Measurements from ENCODE around the gene RPL36AL. TPM values are rescaled to one million over a fixed set of nuclear protein-coding genes. Genes with fewer than 3 reads are reported as not detected.
"Not testable (repeated sequence)": the region's sequence is repeated elsewhere in the genome, so short reads cannot be mapped to it uniquely, and the experiment has no call there.

RPL36AL gene
- total RNA-seq, 2 experiments from 2014 or later = 257 to 306 TPM

GRCh38 chr14:49621114-49621881 lies 872 bp upstream of the RPL36AL start:
- Histone ChIP-seq H3K9me3 (ENCODE audit: low read length) (no peaks in the 10 kb centered on the region), H3K9me2 (ENCODE audit: insufficient read depth, low read length) (no peaks in the 10 kb centered on the region), H4K20me1 (ENCODE audit: insufficient read depth, low read length) (peaks cover 42% of the 10 kb centered on the region), H3K36me3 (ENCODE audit: insufficient read depth, low read length) (peaks cover 81% of the 10 kb centered on the region), H3K79me2 (ENCODE audit: insufficient read depth, low read depth, low read length) (peaks cover 95% of the 10 kb centered on the region), H3K27ac (ENCODE audit: low read depth, low read length, poor library complexity, severe bottlenecking) (peak overlapping the region; percentile 85), H3K4me1 (ENCODE audit: insufficient read depth, low read length, poor library complexity, severe bottlenecking) (peaks cover 54% of the 10 kb centered on the region), H3K4me3 (ENCODE audit: low read depth, low read length, poor library complexity, severe bottlenecking) (peak overlapping the region; percentile 88), H3K4me2 (ENCODE audit: low read length) (peak overlapping the region; percentile 76), H2AFZ (ENCODE audit: low read length) (no peak overlapping the region; the same call in 1 of the 2 replicates)
- intact Hi-C loops (cut with micrococcal nuclease; ENCODE audit: unreplicated experiment) = loop anchor here (2.0 to 5.0 kb wide), 2 partner anchors 14 to 351 kb away; partner anchors contain the start of gene DNAAF2
- POLR2A ChIA-PET = interaction anchor here (0.7 to 6.5 kb wide), 14 partner anchors 9 to 241 kb away, joined by 3 to 62 read pairs (median 4); partner anchors contain the start of genes DNAAF2 and LRR1
- TF ChIP-seq CTCF (conservative IDR thresholded peaks at IDR 0.05; ENCODE audit: low read length) = no peak
- no peak for TF ChIP-seq EZH2phosphoT487 (IDR thresholded peaks at IDR 0.05; ENCODE audit: borderline replicate concordance, low read depth, low read length)
- CTCF ChIA-PET (ENCODE audit: unreplicated experiment) = interaction anchor here (0.6 to 1.2 kb wide), 4 partner anchors 13 to 147 kb away, joined by 3 to 6 read pairs (median 4); partner anchors contain the start of gene KLHDC2
- no TSS peak for BruUV-seq (replicated peaks)
- DNase-seq (ENCODE audit: low spot score) = peak; percentile 86

GRCh38 chr14:49619730-49620129 lies 696 bp downstream of the RPL36AL start:
- peaks cover 44% of the 10 kb centered on the region for H3K4me1 ChIP-seq (ENCODE audit: insufficient read depth, low read length, poor library complexity, severe bottlenecking)

GRCh38 chr14:49619273-49619672 lies 1.2 kb downstream of the RPL36AL start:
- DNase-seq (ENCODE audit: low spot score); H3K9me2 ChIP-seq (ENCODE audit: insufficient read depth, low read length); intact Hi-C loops (cut with micrococcal nuclease; ENCODE audit: unreplicated experiment); BruUV-seq (replicated peaks); CTCF ChIA-PET (ENCODE audit: unreplicated experiment); H3K9me3 ChIP-seq (ENCODE audit: low read length); H2AFZ ChIP-seq (ENCODE audit: low read length): not testable (repeated sequence)
- peaks cover 39% of the 10 kb centered on the region for H4K20me1 ChIP-seq (ENCODE audit: insufficient read depth, low read length)
- POLR2A ChIA-PET = interaction anchor here (1.6 to 6.5 kb wide), 4 partner anchors 14 to 34 kb away, joined by 12 to 62 read pairs (median 28); partner anchors contain the start of genes DNAAF2, LRR1 and RPS29
- H3K4me3 ChIP-seq (ENCODE audit: low read depth, low read length, poor library complexity, severe bottlenecking) = peak overlapping the region; percentile 88
- peaks cover 79% of the 10 kb centered on the region for H3K79me2 ChIP-seq (ENCODE audit: insufficient read depth, low read depth, low read length)
- H3K36me3 ChIP-seq (ENCODE audit: insufficient read depth, low read length) = peaks cover 82% of the 10 kb centered on the region
- peak overlapping the region; percentile 85 for H3K27ac ChIP-seq (ENCODE audit: low read depth, low read length, poor library complexity, severe bottlenecking)
- peaks cover 41% of the 10 kb centered on the region for H3K4me1 ChIP-seq (ENCODE audit: insufficient read depth, low read length, poor library complexity, severe bottlenecking)
- H3K4me2 ChIP-seq (ENCODE audit: low read length) = peak overlapping the region; percentile 82

More at GRCh38 chr14:49619730-49620129, 696 bp downstream of the RPL36AL start:
- TF ChIP-seq CTCF (conservative IDR thresholded peaks at IDR 0.05; ENCODE audit: low read length) = no peak
- Histone ChIP-seq H2AFZ (ENCODE audit: low read length) (0 out of 2 replicates have a peak overlapping the region, but pooled peaks have one; percentile 19), H3K79me2 (ENCODE audit: insufficient read depth, low read depth, low read length) (peaks cover 80% of the 10 kb centered on the region), H3K27ac (ENCODE audit: low read depth, low read length, poor library complexity, severe bottlenecking) (peak overlapping the region; percentile 85), H4K20me1 (ENCODE audit: insufficient read depth, low read length) (peaks cover 42% of the 10 kb centered on the region), H3K4me3 (ENCODE audit: low read depth, low read length, poor library complexity, severe bottlenecking) (peak overlapping the region; percentile 88), H3K36me3 (ENCODE audit: insufficient read depth, low read length) (peaks cover 81% of the 10 kb centered on the region), H3K9me2 (ENCODE audit: insufficient read depth, low read length) (no peaks in the 10 kb centered on the region), H3K4me2 (ENCODE audit: low read length) (peak overlapping the region; percentile 82), H3K9me3 (ENCODE audit: low read length) (no peaks in the 10 kb centered on the region)
- POLR2A ChIA-PET = interaction anchor here (0.7 to 6.5 kb wide), 14 partner anchors 8 to 575 kb away, joined by 3 to 62 read pairs (median 6); partner anchors contain the start of genes DNAAF2, LRR1 and RPS29
- CTCF ChIA-PET (ENCODE audit: unreplicated experiment) = interaction anchor here (1.0 kb wide), 1 partner anchor 32 kb away, joined by 3 read pairs; no protein-coding TSS in a partner anchor
- no TSS peak for BruUV-seq (replicated peaks)
- intact Hi-C loops (cut with micrococcal nuclease; ENCODE audit: unreplicated experiment) = loop anchor here (1.0 to 5.0 kb wide), 4 partner anchors 15 to 353 kb away; partner anchors contain the start of genes DNAAF2 and RPS29
- DNase-seq (ENCODE audit: low spot score) = no peak
